ENCODE data around the gene PRR14L.
"Not testable (repeated sequence)": the region's sequence is repeated elsewhere in the genome, so short reads cannot be mapped to it uniquely, and the experiment has no call there.

PRR14L gene

GRCh38 chr22:31739795-31740201, 10.1 kb downstream of the PRR14L start:
- DNase-seq: no peak

GRCh38 chr22:31738566-31738965, 11.4 kb downstream of the PRR14L start:
- DNase-seq: no peak

GRCh38 chr22:31737932-31738331, 12.0 kb downstream of the PRR14L start:
- no peak for DNase-seq

GRCh38 chr22:31736458-31736857, 13.5 kb downstream of the PRR14L start:
- no peak for DNase-seq

GRCh38 chr22:31734512-31734911, 15.4 kb downstream of the PRR14L start:
- no peak for DNase-seq

GRCh38 chr22:31733580-31734079, 16.3 kb downstream of the PRR14L start:
- no peak for DNase-seq

GRCh38 chr22:31732089-31732829, 17.7 kb downstream of the PRR14L start:
- no peak for DNase-seq

GRCh38 chr22:31730344-31730711, 19.6 kb downstream of the PRR14L start:
- DNase-seq: no peak

- no peak for DNase-seq
These were observed 21.1 kb downstream of the PRR14L start for GRCh38 chr22:31728857-31729256.

- DNase-seq: no peak
These were observed 23.2 kb downstream of the PRR14L start for GRCh38 chr22:31726692-31727091.

- DNase-seq: no peak
These were observed 26.2 kb downstream of the PRR14L start for GRCh38 chr22:31723723-31724122.

GRCh38 chr22:31719850-31720471, 30.0 kb downstream of the PRR14L start:
- no peak for DNase-seq

GRCh38 chr22:31715147-31715778, 34.7 kb downstream of the PRR14L start:
- DNase-seq: no peak

- DNase-seq: not testable (repeated sequence)
These were observed 38.7 kb downstream of the PRR14L start for GRCh38 chr22:31711226-31711625.

- no peak for DNase-seq
These were observed 42.4 kb downstream of the PRR14L start for GRCh38 chr22:31707519-31707918.

GRCh38 chr22:31695423-31695822, 54.5 kb downstream of the PRR14L start:
- no peak for DNase-seq

- not testable (repeated sequence) for DNase-seq
These were observed 55.9 kb downstream of the PRR14L start for GRCh38 chr22:31694046-31694445.

GRCh38 chr22:31692186-31692886, 57.6 kb downstream of the PRR14L start:
- DNase-seq: peak; percentile 68

- no peak for DNase-seq
These were observed 58.5 kb downstream of the PRR14L start for GRCh38 chr22:31691408-31691807.

GRCh38 chr22:31683181-31684105, 66.5 kb downstream of the PRR14L start:
- no peak for DNase-seq

GRCh38 chr22:31682751-31683150, 67.2 kb downstream of the PRR14L start:
- DNase-seq: no peak

All from activated CD4-positive, alpha-beta T cell treated with anti-CD3 and anti-CD28 coated beads, Interleukin-2, Interleukin-6, amounts not matched to agents 100 ng/mL and 50 ng/mL, durations not matched to agents 16 hours and 8 hours (primary cell).